DOHH2 (cell line): ENCODE data around the gene SPOP.

ENCODE experiments used
- CTCF ChIP-seq: fragments of 200-600 bp; sonication (generic); IDR thresholded peaks from one replicate; pipeline ENCODE4 v1.5.1; 2014; ENCODE audit warnings: antibody characterized with exemption, mild to moderate bottlenecking, low read depth, low read length; ENCODE audit not compliant: poor library complexity, severe bottlenecking
- EZH2phosphoT487 ChIP-seq: fragments of 200-600 bp; sonication (generic); IDR thresholded peaks from 2 replicates; pipeline ENCODE4 v1.6.1; 2017; ENCODE audit warnings: borderline replicate concordance, mild to moderate bottlenecking, antibody characterized with exemption, low read length, moderate library complexity, mixed read lengths

GRCh38 chr17:49567871-49568694 is 109.8 kb downstream of the SPOP start:
- TF ChIP-seq EZH2phosphoT487 (no peak), CTCF (peak; percentile 92)
